Activated CD8-positive, alpha-beta memory T cell treated with anti-CD3 and anti-CD28 coated beads, Interleukin-2, amount 10 ng/mL, durations not matched to agents 7 days and 5 days (primary cell): ENCODE data around the gene LAMC3. TPM values are rescaled to one million over a fixed set of nuclear protein-coding genes. Genes with fewer than 3 reads are reported as not detected.
"Not testable (repeated sequence)": the region's sequence is repeated elsewhere in the genome, so short reads cannot be mapped to it uniquely, and the experiment has no call there.

ENCODE experiments used
- ATAC-seq: fragments of 150-1000 bp; cut with Tn5 transposase; one replicate; pipeline ENCODE4 v1.10.0; 2021; ENCODE audit warnings: moderate library complexity
- CTCF ChIA-PET: fragments of 350-600 bp; sonication (Branson Sonifier 250); formaldehyde crosslinking; loops from one replicate; lab custom pipeline; 2021; ENCODE audit warnings: antibody characterized with exemption; lab: Charles Lee
- DNase-seq: peaks from one replicate; pipeline ENCODE4 v3.0.0-alpha.2; 2020
- H3K27ac Mint-ChIP-seq: one replicate; pipeline ENCODE4 v1.8.0; 2021; ENCODE audit warnings: mild to moderate bottlenecking, mixed read lengths
- H3K27me3 Mint-ChIP-seq: one replicate; pipeline ENCODE4 v1.8.0; 2021; ENCODE audit warnings: mixed read lengths
- H3K36me3 Mint-ChIP-seq: one replicate; pipeline ENCODE4 v1.8.0; 2021; ENCODE audit warnings: mild to moderate bottlenecking, mixed read lengths
- H3K4me1 Mint-ChIP-seq: one replicate; pipeline ENCODE4 v1.8.0; 2021; ENCODE audit warnings: mixed read lengths
- H3K4me3 Mint-ChIP-seq: one replicate; pipeline ENCODE4 v1.8.0; 2021; ENCODE audit warnings: mild to moderate bottlenecking, moderate library complexity, mixed read lengths
- H3K9me3 Mint-ChIP-seq: one replicate; pipeline ENCODE4 v1.8.0; 2022; ENCODE audit warnings: low read depth, mixed read lengths
- total RNA-seq, 2 experiments: library from RNA; stranded (reverse); gene quantifications; one replicate each; pipeline ENCODE4 v1.2.3, GENCODE V29; 2021

LAMC3 gene
- total RNA-seq, 2 experiments from 2014 or later, result 0.06 TPM; not detected in 1

- H3K4me1 Mint-ChIP-seq, result no peaks in the 10 kb centered on the region
- H3K27ac Mint-ChIP-seq, result no peak overlapping the region
- no peak overlapping the region for H3K4me3 Mint-ChIP-seq
- CTCF ChIA-PET, result interaction anchor here (0.5 kb wide), 1 partner anchor 24 kb away, joined by 4 read pairs; no protein-coding TSS in a partner anchor
- H3K36me3 Mint-ChIP-seq, result no peaks in the 10 kb centered on the region
- ATAC-seq (no peak), DNase-seq (no peak)
- no peaks in the 10 kb centered on the region for H3K9me3 Mint-ChIP-seq
- H3K27me3 Mint-ChIP-seq, result peaks cover 3% of the 10 kb centered on the region
These were observed 25.3 kb downstream of the LAMC3 start for GRCh38 chr9:131034268-131034667.

- H3K4me1 Mint-ChIP-seq, CTCF ChIA-PET, H3K9me3 Mint-ChIP-seq, DNase-seq, H3K27me3 Mint-ChIP-seq, H3K4me3 Mint-ChIP-seq, H3K27ac Mint-ChIP-seq, H3K36me3 Mint-ChIP-seq, ATAC-seq: not testable (repeated sequence)
These were observed 25.8 kb downstream of the LAMC3 start for GRCh38 chr9:131034749-131035148.

- H3K27me3 Mint-ChIP-seq, result peaks cover 3% of the 10 kb centered on the region
- no peaks in the 10 kb centered on the region for H3K4me1 Mint-ChIP-seq
- no peak overlapping the region for H3K4me3 Mint-ChIP-seq
- ATAC-seq (no peak), DNase-seq (no peak)
- no peaks in the 10 kb centered on the region for H3K9me3 Mint-ChIP-seq
- H3K36me3 Mint-ChIP-seq, result no peaks in the 10 kb centered on the region
- CTCF ChIA-PET, result no interaction called here
- no peak overlapping the region for H3K27ac Mint-ChIP-seq
These were observed 26.6 kb downstream of the LAMC3 start for GRCh38 chr9:131035548-131035947.

GRCh38 chr9:131036071-131036470, 27.1 kb downstream of the LAMC3 start:
- ATAC-seq (no peak), DNase-seq (no peak)
- Mint-ChIP-seq H3K36me3 (no peaks in the 10 kb centered on the region), H3K27me3 (peaks cover 3% of the 10 kb centered on the region), H3K27ac (no peak overlapping the region), H3K9me3 (no peaks in the 10 kb centered on the region), H3K4me1 (no peaks in the 10 kb centered on the region), H3K4me3 (no peak overlapping the region)
- CTCF ChIA-PET, result no interaction called here

- Mint-ChIP-seq H3K27ac (no peak overlapping the region), H3K9me3 (no peaks in the 10 kb centered on the region), H3K4me1 (no peaks in the 10 kb centered on the region), H3K4me3 (no peak overlapping the region), H3K27me3 (peaks cover 3% of the 10 kb centered on the region), H3K36me3 (no peaks in the 10 kb centered on the region)
- DNase-seq (no peak), ATAC-seq (no peak)
- CTCF ChIA-PET, result interaction anchor here (1.3 to 2.7 kb wide), 2 partner anchors 10 to 340 kb away, joined by 3 to 12 read pairs; no protein-coding TSS in a partner anchor
These were observed 27.8 kb downstream of the LAMC3 start for GRCh38 chr9:131036529-131037334.

GRCh38 chr9:131037335-131038255, 28.6 kb downstream of the LAMC3 start:
- H3K9me3 Mint-ChIP-seq, result no peaks in the 10 kb centered on the region
- no peak overlapping the region for H3K4me3 Mint-ChIP-seq
- no peaks in the 10 kb centered on the region for H3K36me3 Mint-ChIP-seq
- H3K27me3 Mint-ChIP-seq, result peaks cover 3% of the 10 kb centered on the region
- ATAC-seq, result no peak
- H3K27ac Mint-ChIP-seq, result no peak overlapping the region
- CTCF ChIA-PET, result interaction anchor here (1.3 to 2.7 kb wide), 2 partner anchors 9 to 341 kb away, joined by 3 to 12 read pairs; no protein-coding TSS in a partner anchor
- no peaks in the 10 kb centered on the region for H3K4me1 Mint-ChIP-seq
- no peak for DNase-seq

- H3K4me1 Mint-ChIP-seq, result no peaks in the 10 kb centered on the region
- ATAC-seq (no peak), DNase-seq (no peak)
- CTCF ChIA-PET, result interaction anchor here (1.3 to 2.7 kb wide), 2 partner anchors 8 to 342 kb away, joined by 3 to 12 read pairs; no protein-coding TSS in a partner anchor
- H3K27ac Mint-ChIP-seq, result no peak overlapping the region
- peaks cover 3% of the 10 kb centered on the region for H3K27me3 Mint-ChIP-seq
- H3K4me3 Mint-ChIP-seq, result no peak overlapping the region
- H3K36me3 Mint-ChIP-seq, result no peaks in the 10 kb centered on the region
- H3K9me3 Mint-ChIP-seq, result no peaks in the 10 kb centered on the region
These were observed 29.5 kb downstream of the LAMC3 start for GRCh38 chr9:131038256-131039128.

- Mint-ChIP-seq H3K4me3 (no peak overlapping the region), H3K9me3 (no peaks in the 10 kb centered on the region), H3K4me1 (no peaks in the 10 kb centered on the region), H3K27me3 (peaks cover 3% of the 10 kb centered on the region), H3K27ac (no peak overlapping the region), H3K36me3 (no peaks in the 10 kb centered on the region)
- ATAC-seq (no peak), DNase-seq (no peak)
- CTCF ChIA-PET, result interaction anchor here (2.7 kb wide), 1 partner anchor 7 kb away, joined by 12 read pairs; no protein-coding TSS in a partner anchor
These were observed 30.4 kb downstream of the LAMC3 start for GRCh38 chr9:131039129-131039954.

- peaks cover 3% of the 10 kb centered on the region for H3K27me3 Mint-ChIP-seq
- no peaks in the 10 kb centered on the region for H3K9me3 Mint-ChIP-seq
- no peak overlapping the region for H3K4me3 Mint-ChIP-seq
- DNase-seq, result no peak
- H3K36me3 Mint-ChIP-seq, result no peaks in the 10 kb centered on the region
- peaks cover 2% of the 10 kb centered on the region for H3K4me1 Mint-ChIP-seq
- no peak overlapping the region for H3K27ac Mint-ChIP-seq
- no peak for ATAC-seq
- CTCF ChIA-PET, result interaction anchor here (0.7 to 1.6 kb wide), 2 partner anchors 14 to 336 kb away, joined by 3 to 5 read pairs; no protein-coding TSS in a partner anchor
These were observed 33.7 kb downstream of the LAMC3 start for GRCh38 chr9:131042666-131043065.

GRCh38 chr9:131043087-131043486, 34.1 kb downstream of the LAMC3 start:
- Mint-ChIP-seq H3K4me1 (peaks cover 2% of the 10 kb centered on the region), H3K27ac (no peak overlapping the region), H3K27me3 (peaks cover 3% of the 10 kb centered on the region), H3K9me3 (no peaks in the 10 kb centered on the region), H3K4me3 (no peak overlapping the region), H3K36me3 (no peaks in the 10 kb centered on the region)
- CTCF ChIA-PET, result interaction anchor here (0.7 to 1.6 kb wide), 2 partner anchors 13 to 337 kb away, joined by 3 to 5 read pairs; no protein-coding TSS in a partner anchor
- DNase-seq (no peak), ATAC-seq (no peak)

- CTCF ChIA-PET, result interaction anchor here (0.7 to 1.6 kb wide), 2 partner anchors 13 to 337 kb away, joined by 3 to 5 read pairs; no protein-coding TSS in a partner anchor
These were observed 34.7 kb downstream of the LAMC3 start for GRCh38 chr9:131043646-131044045.

More at GRCh38 chr9:131043646-131044045, 34.7 kb downstream of the LAMC3 start:
- H3K27ac Mint-ChIP-seq, result no peak overlapping the region
- H3K9me3 Mint-ChIP-seq, result no peaks in the 10 kb centered on the region
- peaks cover 2% of the 10 kb centered on the region for H3K4me1 Mint-ChIP-seq
- DNase-seq (no peak), ATAC-seq (no peak)
- no peaks in the 10 kb centered on the region for H3K36me3 Mint-ChIP-seq
- no peak overlapping the region for H3K4me3 Mint-ChIP-seq
- peaks cover 2% of the 10 kb centered on the region for H3K27me3 Mint-ChIP-seq
